NCI-H446 (cell line): Measurements from ENCODE around the gene GJC2.

ENCODE experiments used
- DNase-seq, 2 experiments: peaks; one replicate each; lab custom pipeline; 2025; lab: John Stamatoyannopoulos, UW

The GJC2 gene

GRCh38 chr1:228158151-228159007, 8.6 kb downstream of the GJC2 start:
- no peak for DNase-seq

GRCh38 chr1:228159008-228159665, 9.4 kb downstream of the GJC2 start:
- DNase-seq: no peak

- no peak for DNase-seq
These were observed 10.6 kb downstream of the GJC2 start for GRCh38 chr1:228160201-228160761.

GRCh38 chr1:228161362-228161761, 11.6 kb downstream of the GJC2 start:
- no peak for DNase-seq

- no peak for DNase-seq
These were observed 12.1 kb downstream of the GJC2 start for GRCh38 chr1:228161866-228162265.

GRCh38 chr1:228162286-228163006, 12.7 kb downstream of the GJC2 start:
- DNase-seq: no peak

- no peak for DNase-seq
These were observed 13.4 kb downstream of the GJC2 start for GRCh38 chr1:228163007-228163753.

GRCh38 chr1:228163776-228164519, 14.2 kb downstream of the GJC2 start:
- no peak for DNase-seq

GRCh38 chr1:228164561-228165371, 15.0 kb downstream of the GJC2 start:
- DNase-seq: no peak

GRCh38 chr1:228165372-228166169, 15.8 kb downstream of the GJC2 start, which contains the start of gene IBA57:
IBA57 (plus strand) TSS chr1:228165804; CDS start chr1:228165817, 13 bp downstream.
- DNase-seq: peak; percentile 97 to 99

GRCh38 chr1:228166170-228166936, 16.6 kb downstream of the GJC2 start:
- DNase-seq: peak; percentile 43 to 49

- DNase-seq: no peak
These were observed 19.0 kb downstream of the GJC2 start for GRCh38 chr1:228168563-228169270.

- no peak for DNase-seq
These were observed 19.6 kb downstream of the GJC2 start for GRCh38 chr1:228169345-228169744.

GRCh38 chr1:228170666-228171065, 20.9 kb downstream of the GJC2 start:
- no peak for DNase-seq

- DNase-seq: no peak
These were observed 21.6 kb downstream of the GJC2 start for GRCh38 chr1:228171221-228171891.

- no peak for DNase-seq
These were observed 23.1 kb downstream of the GJC2 start for GRCh38 chr1:228172591-228173527.
